GM12878 (cell line): ENCODE measurements around the gene PSMD14. TPM values are rescaled to one million over a fixed set of nuclear protein-coding genes. Genes with fewer than 3 reads are reported as not detected.

Experiments used
- ATAC-seq: fragments of 200-7000 bp; cut with Tn5 transposase; 3 replicates; pipeline ENCODE4 v1.9.1; 2020; ENCODE audit warnings: mild to moderate bottlenecking, moderate library complexity
- BruUV-seq: library from RNA; stranded (reverse); fragments of 400-500 nt; replicated peaks from 2 replicates; lab custom pipeline; 2021; lab: Mats Ljungman, UMichigan
- CTCF ChIA-PET: fragments of 300-600 bp; sonication (Branson Sonifier 250); formaldehyde crosslinking; extraction: SDS; loops from one replicate; lab custom pipeline; 2021; ENCODE audit warnings: inconsistent platforms; lab: Yijun Ruan, JAX
- POLR2A ChIA-PET: fragments of 350-600 bp; formaldehyde crosslinking; extraction: SDS; loops from one replicate; lab custom pipeline; 2021; ENCODE audit warnings: inconsistent platforms; lab: Charles Lee
- RAD21 ChIA-PET: fragments of 300-600 bp; sonication (Branson Sonifier 250); formaldehyde crosslinking; loops from one replicate; lab custom pipeline; 2023; ENCODE audit warnings: antibody characterized with exemption; ENCODE audit not compliant: unreplicated experiment; lab: Charles Lee
- SMC1A ChIA-PET: fragments of 300-600 bp; sonication (Branson Sonifier 250); formaldehyde crosslinking; loops from one replicate; lab custom pipeline; 2023; ENCODE audit not compliant: unreplicated experiment, uncharacterized antibody; lab: Charles Lee
- DNase-seq: peaks from one replicate; pipeline ENCODE4 v3.0.0-alpha.2; 2011; ENCODE audit warnings: low read depth, low spot score
- FAIRE-seq: peaks from 3 replicates; lab custom pipeline; 2011; peaks lifted over from hg19 to GRCh38; lab: Jason Lieb, UNC
- H2AFZ ChIP-seq: 2 replicates; pipeline ENCODE4 v1.6.0; 2011; ENCODE audit warnings: low read depth, low read length, control low read depth; ENCODE audit not compliant: control insufficient read depth
- H3K27ac ChIP-seq: 2 replicates; pipeline ENCODE4 v1.5.1; 2011; ENCODE audit warnings: control low read depth; ENCODE audit not compliant: control insufficient read depth, insufficient read depth
- H3K27me3 ChIP-seq, 2 experiments: replicated peaks in 1 of 2; 2 replicates each; pipeline versions ENCODE4 v1.6.0 to v1.6.1; 2011; ENCODE audit warnings: low read length in 1 of 2; ENCODE audit not compliant: control insufficient read depth in 2 of 2, insufficient read depth in 2 of 2
- H3K36me3 ChIP-seq, 2 experiments: 2 replicates each; pipeline ENCODE4 v1.5.1; 2011; ENCODE audit warnings: low read length in 1 of 2; ENCODE audit not compliant: control insufficient read depth in 2 of 2, insufficient read depth in 2 of 2
- H3K4me1 ChIP-seq: 2 replicates; pipeline ENCODE4 v1.6.1; 2011; ENCODE audit warnings: mild to moderate bottlenecking, low read length, moderate library complexity, mixed read lengths; ENCODE audit not compliant: control insufficient read depth, insufficient read depth
- H3K4me2 ChIP-seq: 2 replicates; pipeline ENCODE4 v1.6.0; 2011; ENCODE audit warnings: control low read depth; ENCODE audit not compliant: control insufficient read depth, insufficient read depth
- H3K4me3 ChIP-seq: fragments of 200-600 bp; sonication (generic); 2 replicates; pipeline ENCODE4 v1.5.1; 2016
- H3K79me2 ChIP-seq: 2 replicates; pipeline ENCODE4 v1.6.0; 2011; ENCODE audit warnings: low read length; ENCODE audit not compliant: control insufficient read depth, insufficient read depth
- H3K9ac ChIP-seq: 2 replicates; pipeline ENCODE4 v1.8.0; 2011; ENCODE audit warnings: low read length, control low read depth, mixed read lengths; ENCODE audit not compliant: control insufficient read depth, insufficient read depth
- H3K9me3 ChIP-seq: replicated peaks from 3 replicates; pipeline ENCODE4 v1.5.1; 2011; ENCODE audit warnings: mild to moderate bottlenecking, low read length; ENCODE audit not compliant: control insufficient read depth, insufficient read depth
- H4K20me1 ChIP-seq: 2 replicates; pipeline ENCODE4 v1.6.0; 2011; ENCODE audit not compliant: control insufficient read depth, insufficient read depth
- ATF3 ChIP-seq: IDR thresholded peaks from 2 replicates; pipeline ENCODE4 v1.6.1; 2011; ENCODE audit warnings: low read depth, mild to moderate bottlenecking, low read length, moderate library complexity, borderline replicate concordance; ENCODE audit errors: extremely low read depth
- CHD2 ChIP-seq: IDR thresholded peaks from 2 replicates; pipeline ENCODE4 v1.6.1; 2011; ENCODE audit warnings: low read depth, low read length, improper control_type of control experiment, borderline replicate concordance
- ELK1 ChIP-seq: IDR thresholded peaks from 2 replicates; pipeline ENCODE4 v1.6.1; 2012; ENCODE audit warnings: low read depth, low read length, improper control_type of control experiment
- ESRRA ChIP-seq: IDR thresholded peaks from 2 replicates; pipeline ENCODE4 v1.6.1; 2012; ENCODE audit warnings: mild to moderate bottlenecking, low read length, improper control_type of control experiment
- HDAC2 ChIP-seq: fragments of 200-600 bp; sonication (generic); IDR thresholded peaks from 2 replicates; pipeline ENCODE4 v1.6.1; 2017
- LARP7 ChIP-seq: fragments of 450-650 bp; IDR thresholded peaks from 2 replicates; pipeline ENCODE4 v1.6.1; 2017; ENCODE audit warnings: mild to moderate bottlenecking
- MEF2A ChIP-seq: IDR thresholded peaks from 2 replicates; pipeline ENCODE4 v1.6.1; 2011; ENCODE audit warnings: low read depth, mild to moderate bottlenecking, low read length, moderate library complexity; ENCODE audit not compliant: insufficient read depth
- MYB ChIP-seq: fragments of 150-350 bp; IDR thresholded peaks from 2 replicates; pipeline ENCODE4 v1.6.1; 2014; ENCODE audit warnings: mild to moderate bottlenecking, low read depth, low read length, borderline replicate concordance
- POLR2A ChIP-seq: IDR thresholded peaks from 2 replicates; pipeline ENCODE4 v1.6.1; 2011; ENCODE audit warnings: low read depth, mild to moderate bottlenecking, low read length
- RAD51 ChIP-seq: fragments of 450-650 bp; IDR thresholded peaks from 2 replicates; pipeline ENCODE4 v1.6.1; 2016; ENCODE audit warnings: moderate library complexity, mild to moderate bottlenecking, inconsistent platforms
- RELA ChIP-seq: fragments of 450-650 bp; IDR thresholded peaks from 2 replicates; pipeline ENCODE4 v1.8.0; 2014; ENCODE audit warnings: borderline replicate concordance; ENCODE audit not compliant: partially characterized antibody
- RFX5 ChIP-seq: IDR thresholded peaks from 2 replicates; pipeline ENCODE4 v1.6.1; 2011; ENCODE audit warnings: low read depth, low read length, improper control_type of control experiment
- SMAD5 ChIP-seq: IDR thresholded peaks from 2 replicates; pipeline ENCODE4 v1.6.1; 2016; ENCODE audit warnings: antibody characterized with exemption, low read depth
- SREBF2 ChIP-seq: IDR thresholded peaks from 2 replicates; pipeline ENCODE4 v1.6.1; 2012; ENCODE audit warnings: mild to moderate bottlenecking, low read length
- TAF1 ChIP-seq: IDR thresholded peaks from 2 replicates; pipeline ENCODE4 v1.6.1; 2011; ENCODE audit warnings: mild to moderate bottlenecking, low read depth, low read length, borderline replicate concordance
- TCF7 ChIP-seq: IDR thresholded peaks from 2 replicates; pipeline ENCODE4 v1.6.1; 2014; ENCODE audit warnings: antibody characterized with exemption, borderline replicate concordance
- ZNF24 ChIP-seq: fragments of 450-650 bp; IDR thresholded peaks from 2 replicates; pipeline ENCODE4 v1.6.1; 2017; ENCODE audit warnings: antibody characterized with exemption, mild to moderate bottlenecking
- ZNF622 ChIP-seq: fragments of 450-650 bp; IDR thresholded peaks from 2 replicates; pipeline ENCODE4 v1.6.1; 2017; ENCODE audit warnings: mild to moderate bottlenecking, inconsistent platforms
- in situ Hi-C: fragments of 300-500 bp; cut with MboI; formaldehyde crosslinking; loops from 9 replicates; pipeline ENCODE4 v1.14.3; 2018; ENCODE audit warnings: mixed read lengths
- intact Hi-C: fragments of 100-400 bp; cut with micrococcal nuclease; formaldehyde crosslinking; loops from one replicate; pipeline ENCODE4 v1.14.2; 2022; ENCODE audit not compliant: unreplicated experiment
- polyA plus RNA-seq, 11 experiments: library from polyadenylated mRNA; depleted of rRNA in 4 of 11; unstranded in 6 of 11; stranded (reverse) in 5 of 11; fragments of >200 nt; fragmentation: Nextera tagmentation in 4 of 11; fragmentation: Illumina TruSeq in 1 of 11; extraction: Ambion mirVana in 4 of 11; extraction: Trizol in 1 of 11; gene quantifications; 1 replicate in 1 of 11; 2 replicates in 10 of 11; pipeline versions ENCODE4 v1.2.1 to v1.2.3, GENCODE V29; 2011 to 2016; ENCODE audit warnings: inconsistent platforms in 2 of 11, missing spikeins in 2 of 11, low read depth in 1 of 11
- total RNA-seq, 4 experiments: library from RNA; depleted of rRNA in 3 of 4; stranded (reverse); fragments of >200 nt in 3 of 4; fragmentation: Illumina TruSeq in 1 of 4; extraction: Trizol in 1 of 4; gene quantifications; 2 replicates each; pipeline versions ENCODE4 v1.2.1 to v1.2.3, GENCODE V29; 2013 to 2021
- TF ChIP-seq, protein P1 (sequence below): fragments of 450-650 bp; IDR thresholded peaks from 2 replicates; pipeline ENCODE4 v1.6.1; 2017; ENCODE audit warnings: mild to moderate bottlenecking, moderate library complexity
- TF ChIP-seq, protein P2 (sequence below): IDR thresholded peaks from 2 replicates; pipeline ENCODE4 v1.6.1; 2012; ENCODE audit warnings: low read depth, low read length, improper control_type of control experiment

PSMD14 gene
- total and polyA plus RNA-seq, 10 of the 15 experiments (the other 5 are each of a cell fraction or from before 2014, with no cell fraction given), result 70.5 to 253 (median 127) TPM

- TF ChIP-seq, protein P1, sequence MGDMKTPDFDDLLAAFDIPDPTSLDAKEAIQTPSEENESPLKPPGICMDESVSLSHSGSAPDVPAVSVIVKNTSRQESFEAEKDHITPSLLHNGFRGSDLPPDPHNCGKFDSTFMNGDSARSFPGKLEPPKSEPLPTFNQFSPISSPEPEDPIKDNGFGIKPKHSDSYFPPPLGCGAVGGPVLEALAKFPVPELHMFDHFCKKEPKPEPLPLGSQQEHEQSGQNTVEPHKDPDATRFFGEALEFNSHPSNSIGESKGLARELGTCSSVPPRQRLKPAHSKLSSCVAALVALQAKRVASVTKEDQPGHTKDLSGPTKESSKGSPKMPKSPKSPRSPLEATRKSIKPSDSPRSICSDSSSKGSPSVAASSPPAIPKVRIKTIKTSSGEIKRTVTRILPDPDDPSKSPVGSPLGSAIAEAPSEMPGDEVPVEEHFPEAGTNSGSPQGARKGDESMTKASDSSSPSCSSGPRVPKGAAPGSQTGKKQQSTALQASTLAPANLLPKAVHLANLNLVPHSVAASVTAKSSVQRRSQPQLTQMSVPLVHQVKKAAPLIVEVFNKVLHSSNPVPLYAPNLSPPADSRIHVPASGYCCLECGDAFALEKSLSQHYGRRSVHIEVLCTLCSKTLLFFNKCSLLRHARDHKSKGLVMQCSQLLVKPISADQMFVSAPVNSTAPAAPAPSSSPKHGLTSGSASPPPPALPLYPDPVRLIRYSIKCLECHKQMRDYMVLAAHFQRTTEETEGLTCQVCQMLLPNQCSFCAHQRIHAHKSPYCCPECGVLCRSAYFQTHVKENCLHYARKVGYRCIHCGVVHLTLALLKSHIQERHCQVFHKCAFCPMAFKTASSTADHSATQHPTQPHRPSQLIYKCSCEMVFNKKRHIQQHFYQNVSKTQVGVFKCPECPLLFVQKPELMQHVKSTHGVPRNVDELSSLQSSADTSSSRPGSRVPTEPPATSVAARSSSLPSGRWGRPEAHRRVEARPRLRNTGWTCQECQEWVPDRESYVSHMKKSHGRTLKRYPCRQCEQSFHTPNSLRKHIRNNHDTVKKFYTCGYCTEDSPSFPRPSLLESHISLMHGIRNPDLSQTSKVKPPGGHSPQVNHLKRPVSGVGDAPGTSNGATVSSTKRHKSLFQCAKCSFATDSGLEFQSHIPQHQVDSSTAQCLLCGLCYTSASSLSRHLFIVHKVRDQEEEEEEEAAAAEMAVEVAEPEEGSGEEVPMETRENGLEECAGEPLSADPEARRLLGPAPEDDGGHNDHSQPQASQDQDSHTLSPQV, result no peak
- TF ChIP-seq MEF2A, result no peak
- TF ChIP-seq ELK1, result no peak
- TF ChIP-seq LARP7, result no peak
These were observed 19.4 kb downstream of the PSMD14 start (continued) for GRCh38 chr2:161327582-161327981.

DNA sequence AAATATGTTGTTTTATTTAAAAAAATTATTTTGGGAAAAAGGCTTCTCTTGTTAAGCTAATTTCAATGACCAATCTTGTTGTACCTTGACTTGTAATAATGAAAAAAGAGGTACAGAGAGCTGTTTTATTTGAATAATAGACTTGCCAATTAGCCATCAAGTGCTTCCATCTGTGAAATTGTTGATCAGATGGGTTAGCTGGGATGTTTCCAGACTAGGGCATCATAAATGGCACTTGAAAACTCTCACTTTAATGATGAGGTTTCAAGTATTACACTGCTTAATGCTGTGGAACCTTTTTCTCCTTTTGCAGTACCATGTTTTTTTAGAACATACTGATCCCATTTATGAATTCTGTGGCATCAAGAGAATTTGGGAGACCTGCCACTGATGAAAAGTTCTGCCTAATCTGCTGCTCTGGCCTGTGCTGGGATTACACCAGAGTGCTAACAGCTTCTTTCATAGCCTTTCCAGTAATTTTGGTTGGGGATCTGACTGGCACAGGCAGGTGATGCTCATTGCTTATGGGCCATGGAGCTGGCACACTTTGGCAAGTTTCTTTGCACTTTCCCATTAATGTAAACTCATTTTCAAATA, 24.2 kb downstream of the PSMD14 start:
- ATAC-seq, result no peak
- Histone ChIP-seq H3K27ac (no peak overlapping the region), H3K36me3 (peaks cover 1 to 5% of the 10 kb centered on the region in 2 experiments), H3K9me3 (no peaks in the 10 kb centered on the region; the same call in 2 of the 3 replicates), H3K4me1 (no peaks in the 10 kb centered on the region), H3K9ac (no peak overlapping the region), H3K27me3 (no peaks in the 10 kb centered on the region), H4K20me1 (no peaks in the 10 kb centered on the region), H3K4me2 (no peak overlapping the region), H2AFZ (no peak overlapping the region), H3K79me2 (peaks cover 10% of the 10 kb centered on the region), H3K4me3 (no peak overlapping the region)
- FAIRE-seq, result no peak
- TF ChIP-seq ESRRA (no peak), MYB (no peak), CHD2 (no peak), POLR2A (no peak), ZNF24 (no peak), SMAD5 (no peak), SREBF2 (no peak), RAD51 (no peak), TCF7 (no peak), RELA (no peak), HDAC2 (no peak), ATF3 (no peak), TAF1 (no peak), ZNF622 (no peak), RFX5 (no peak)
- TF ChIP-seq, protein P2, sequence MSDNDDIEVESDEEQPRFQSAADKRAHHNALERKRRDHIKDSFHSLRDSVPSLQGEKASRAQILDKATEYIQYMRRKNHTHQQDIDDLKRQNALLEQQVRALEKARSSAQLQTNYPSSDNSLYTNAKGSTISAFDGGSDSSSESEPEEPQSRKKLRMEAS, result no peak
- DNase-seq, result no peak
- SMC1A ChIA-PET, result no interaction called here
- RAD21 ChIA-PET, result interaction anchor here (1.0 kb wide), 1 partner anchor 19 kb away, joined by 3 read pairs; no protein-coding TSS in a partner anchor
- no TSS peak for BruUV-seq
- in situ Hi-C loops, result no loop called here
- CTCF ChIA-PET, result no interaction called here
- intact Hi-C loops, result no loop called here
- POLR2A ChIA-PET, result no interaction called here
